Measurements from ENCODE around the gene RGL1.

RGL1 gene

GRCh38 chr1:183836598-183836997 is 31.7 kb downstream of the RGL1 start:
- WGBS, result 92% methylated on average over 1 of the region's 4 CpGs
- Histone ChIP-seq H2BK120ac (ENCODE audit: low read depth, low read length) (no peak overlapping the region), H2AFZ (ENCODE audit: low read depth, low read length) (no peak overlapping the region), H3K9me3 (ENCODE audit: control insufficient read depth, low read length) (no peaks in the 10 kb centered on the region), H2AK5ac (ENCODE audit: low read length, severe bottlenecking) (no peak overlapping the region), H2BK15ac (ENCODE audit: low read depth, poor library complexity, severe bottlenecking) (no peak overlapping the region), H3K9ac (ENCODE audit: low read length) (no peak overlapping the region), H3K36me3 (ENCODE audit: control insufficient read depth in 1 of 2, insufficient read depth in 2 of 2, low read depth in 1 of 2, low read length in 2 of 2) (peaks cover 0 to 26% of the 10 kb centered on the region in 2 experiments), H3K4me3 (ENCODE audit: insufficient read depth in 1 of 2, low read depth in 1 of 2, low read length in 2 of 2) (no peak overlapping the region), H2BK12ac (ENCODE audit: low read length in 2 of 2) (no peak overlapping the region), H4K8ac (ENCODE audit: low read length) (no peak overlapping the region), H3K4ac (ENCODE audit: low read depth in 1 of 2, low read length in 2 of 2) (peak overlapping the region in 1 of 2 experiments; percentile 32), H3K4me2 (ENCODE audit: low read length, poor library complexity, severe bottlenecking) (no peak overlapping the region), H3K23ac (ENCODE audit: low read length in 2 of 2) (no peak overlapping the region), H3K27ac (ENCODE audit: low read length, poor library complexity, severe bottlenecking) (no peak overlapping the region), H3K4me1 (ENCODE audit: control insufficient read depth, insufficient read depth, low read depth, low read length) (peaks cover 2% of the 10 kb centered on the region), H4K91ac (ENCODE audit: low read length) (peak overlapping the region; percentile 34), H3K27me3 (ENCODE audit: control insufficient read depth in 1 of 2, insufficient read depth in 1 of 2, low read length in 2 of 2) (no peaks in the 10 kb centered on the region), H2BK5ac (ENCODE audit: low read depth, low read length, poor library complexity, severe bottlenecking) (no peak overlapping the region), H3K79me1 (replicated peaks; ENCODE audit: low read length, poor library complexity, severe bottlenecking) (peaks cover 11% of the 10 kb centered on the region), H3K14ac (ENCODE audit: low read length in 2 of 2) (no peak overlapping the region), H3K18ac (ENCODE audit: low read depth in 1 of 2, low read length in 2 of 2) (peak overlapping the region; percentile 56 to 88)
- DNase-seq, result no peak

GRCh38 chr1:183837062-183837461 is 32.1 kb downstream of the RGL1 start:
- no peak overlapping the region for H2BK120ac ChIP-seq (ENCODE audit: low read depth, low read length)
- 0% methylated on average over 1 of the region's 1 CpG for WGBS

GRCh38 chr1:183838221-183838620 is 33.3 kb downstream of the RGL1 start:
- H2BK12ac ChIP-seq (ENCODE audit: low read length in 2 of 2), result no peak overlapping the region
- H2BK15ac ChIP-seq (ENCODE audit: low read depth, poor library complexity, severe bottlenecking), result no peak overlapping the region
- H3K4me2 ChIP-seq (ENCODE audit: low read length, poor library complexity, severe bottlenecking), result no peak overlapping the region
- H3K36me3 ChIP-seq (ENCODE audit: control insufficient read depth in 1 of 2, insufficient read depth in 2 of 2, low read depth in 1 of 2, low read length in 2 of 2), result peaks cover 0 to 21% of the 10 kb centered on the region in 2 experiments
- H2BK120ac ChIP-seq (ENCODE audit: low read depth, low read length), result no peak overlapping the region
- H3K23ac ChIP-seq (ENCODE audit: low read length in 2 of 2), result no peak overlapping the region
- WGBS, result 5% methylated on average over 2 of the region's 2 CpGs
- H3K4ac ChIP-seq (ENCODE audit: low read depth in 1 of 2, low read length in 2 of 2), result peak overlapping the region in 1 of 2 experiments; percentile 35
- no peak overlapping the region for H3K27ac ChIP-seq (ENCODE audit: low read length, poor library complexity, severe bottlenecking)
- no peak overlapping the region for H2BK5ac ChIP-seq (ENCODE audit: low read depth, low read length, poor library complexity, severe bottlenecking)
- H3K27me3 ChIP-seq (ENCODE audit: control insufficient read depth in 1 of 2, insufficient read depth in 1 of 2, low read length in 2 of 2), result no peaks in the 10 kb centered on the region
- H4K91ac ChIP-seq (ENCODE audit: low read length), result peak overlapping the region; percentile 20
- no peak overlapping the region for H2AK5ac ChIP-seq (ENCODE audit: low read length, severe bottlenecking)
- H3K18ac ChIP-seq (ENCODE audit: low read depth in 1 of 2, low read length in 2 of 2), result no peak overlapping the region
- DNase-seq, result no peak
- H3K9ac ChIP-seq (ENCODE audit: low read length), result no peak overlapping the region
- no peak overlapping the region for H3K4me3 ChIP-seq (ENCODE audit: insufficient read depth in 1 of 2, low read depth in 1 of 2, low read length in 2 of 2)
- H2AFZ ChIP-seq (ENCODE audit: low read depth, low read length), result no peak overlapping the region
- H3K14ac ChIP-seq (ENCODE audit: low read length in 2 of 2), result no peak overlapping the region
- H3K4me1 ChIP-seq (ENCODE audit: control insufficient read depth, insufficient read depth, low read depth, low read length), result peaks cover 2% of the 10 kb centered on the region
- peaks cover 10% of the 10 kb centered on the region for H3K79me1 ChIP-seq (replicated peaks; ENCODE audit: low read length, poor library complexity, severe bottlenecking)
- no peak overlapping the region for H4K8ac ChIP-seq (ENCODE audit: low read length)
- H3K9me3 ChIP-seq (ENCODE audit: control insufficient read depth, low read length), result no peaks in the 10 kb centered on the region

More at GRCh38 chr1:183837062-183837461, 32.1 kb downstream of the RGL1 start:
- Histone ChIP-seq H3K27ac (ENCODE audit: low read length, poor library complexity, severe bottlenecking) (no peak overlapping the region), H3K4me1 (ENCODE audit: control insufficient read depth, insufficient read depth, low read depth, low read length) (peaks cover 2% of the 10 kb centered on the region), H3K14ac (ENCODE audit: low read length in 2 of 2) (no peak overlapping the region), H3K36me3 (ENCODE audit: control insufficient read depth in 1 of 2, insufficient read depth in 2 of 2, low read depth in 1 of 2, low read length in 2 of 2) (peaks cover 0 to 26% of the 10 kb centered on the region in 2 experiments), H3K9me3 (ENCODE audit: control insufficient read depth, low read length) (no peaks in the 10 kb centered on the region), H3K4me2 (ENCODE audit: low read length, poor library complexity, severe bottlenecking) (no peak overlapping the region), H2BK5ac (ENCODE audit: low read depth, low read length, poor library complexity, severe bottlenecking) (no peak overlapping the region), H3K27me3 (ENCODE audit: control insufficient read depth in 1 of 2, insufficient read depth in 1 of 2, low read length in 2 of 2) (no peaks in the 10 kb centered on the region), H2AFZ (ENCODE audit: low read depth, low read length) (no peak overlapping the region), H4K8ac (ENCODE audit: low read length) (no peak overlapping the region), H3K4me3 (ENCODE audit: insufficient read depth in 1 of 2, low read depth in 1 of 2, low read length in 2 of 2) (no peak overlapping the region), H4K91ac (ENCODE audit: low read length) (no peak overlapping the region), H3K79me1 (replicated peaks; ENCODE audit: low read length, poor library complexity, severe bottlenecking) (peaks cover 10% of the 10 kb centered on the region), H2BK15ac (ENCODE audit: low read depth, poor library complexity, severe bottlenecking) (no peak overlapping the region), H2BK12ac (ENCODE audit: low read length in 2 of 2) (no peak overlapping the region), H3K18ac (ENCODE audit: low read depth in 1 of 2, low read length in 2 of 2) (peak overlapping the region in 1 of 2 experiments; percentile 29), H3K4ac (ENCODE audit: low read depth in 1 of 2, low read length in 2 of 2) (peak overlapping the region in 1 of 2 experiments; percentile 9), H3K23ac (ENCODE audit: low read length in 2 of 2) (no peak overlapping the region), H3K9ac (ENCODE audit: low read length) (no peak overlapping the region), H2AK5ac (ENCODE audit: low read length, severe bottlenecking) (no peak overlapping the region)
- DNase-seq, result peak; percentile 75

- peaks cover 2% of the 10 kb centered on the region for H3K4me1 ChIP-seq (ENCODE audit: control insufficient read depth, insufficient read depth, low read depth, low read length)
- H2BK12ac ChIP-seq (ENCODE audit: low read length in 2 of 2), result peak overlapping the region; percentile 19 to 69
- H2BK120ac ChIP-seq (ENCODE audit: low read depth, low read length), result peak overlapping the region; percentile 15
- no peak overlapping the region for H3K9ac ChIP-seq (ENCODE audit: low read length)
- H4K91ac ChIP-seq (ENCODE audit: low read length), result peak overlapping the region; percentile 18
- WGBS, result 33% methylated on average over 1 of the region's 1 CpG
- peak; percentile 74 for DNase-seq
- no peak overlapping the region for H3K23ac ChIP-seq (ENCODE audit: low read length in 2 of 2)
- H2BK5ac ChIP-seq (ENCODE audit: low read depth, low read length, poor library complexity, severe bottlenecking), result no peak overlapping the region
- no peak overlapping the region for H2AFZ ChIP-seq (ENCODE audit: low read depth, low read length)
- no peak overlapping the region for H3K14ac ChIP-seq (ENCODE audit: low read length in 2 of 2)
- H2BK15ac ChIP-seq (ENCODE audit: low read depth, poor library complexity, severe bottlenecking), result peak overlapping the region; percentile 8
- H3K27me3 ChIP-seq (ENCODE audit: control insufficient read depth in 1 of 2, insufficient read depth in 1 of 2, low read length in 2 of 2), result no peaks in the 10 kb centered on the region
- no peak overlapping the region for H3K4me2 ChIP-seq (ENCODE audit: low read length, poor library complexity, severe bottlenecking)
- peak overlapping the region in 1 of 2 experiments; percentile 44 for H3K4ac ChIP-seq (ENCODE audit: low read depth in 1 of 2, low read length in 2 of 2)
- peak overlapping the region; percentile 58 to 77 for H3K18ac ChIP-seq (ENCODE audit: low read depth in 1 of 2, low read length in 2 of 2)
- peaks cover 8% of the 10 kb centered on the region for H3K79me1 ChIP-seq (replicated peaks; ENCODE audit: low read length, poor library complexity, severe bottlenecking)
- H3K36me3 ChIP-seq (ENCODE audit: control insufficient read depth in 1 of 2, insufficient read depth in 2 of 2, low read depth in 1 of 2, low read length in 2 of 2), result peaks cover 0 to 20% of the 10 kb centered on the region in 2 experiments
- no peak overlapping the region for H4K8ac ChIP-seq (ENCODE audit: low read length)
- no peak overlapping the region for H3K4me3 ChIP-seq (ENCODE audit: insufficient read depth in 1 of 2, low read depth in 1 of 2, low read length in 2 of 2)
- no peak overlapping the region for H3K27ac ChIP-seq (ENCODE audit: low read length, poor library complexity, severe bottlenecking)
- H3K9me3 ChIP-seq (ENCODE audit: control insufficient read depth, low read length), result no peaks in the 10 kb centered on the region
- H2AK5ac ChIP-seq (ENCODE audit: low read length, severe bottlenecking), result no peak overlapping the region
Observed at GRCh38 chr1:183840140-183840539, 35.2 kb downstream of the RGL1 start.

Data from mesenchymal stem cell (in vitro differentiated cells and primary cell).